ENCODE results near the gene ZNF454.
A peak's percentile ranks its signal among the peaks of the same experiment; 100 is the strongest.

Gene ZNF454

DNA sequence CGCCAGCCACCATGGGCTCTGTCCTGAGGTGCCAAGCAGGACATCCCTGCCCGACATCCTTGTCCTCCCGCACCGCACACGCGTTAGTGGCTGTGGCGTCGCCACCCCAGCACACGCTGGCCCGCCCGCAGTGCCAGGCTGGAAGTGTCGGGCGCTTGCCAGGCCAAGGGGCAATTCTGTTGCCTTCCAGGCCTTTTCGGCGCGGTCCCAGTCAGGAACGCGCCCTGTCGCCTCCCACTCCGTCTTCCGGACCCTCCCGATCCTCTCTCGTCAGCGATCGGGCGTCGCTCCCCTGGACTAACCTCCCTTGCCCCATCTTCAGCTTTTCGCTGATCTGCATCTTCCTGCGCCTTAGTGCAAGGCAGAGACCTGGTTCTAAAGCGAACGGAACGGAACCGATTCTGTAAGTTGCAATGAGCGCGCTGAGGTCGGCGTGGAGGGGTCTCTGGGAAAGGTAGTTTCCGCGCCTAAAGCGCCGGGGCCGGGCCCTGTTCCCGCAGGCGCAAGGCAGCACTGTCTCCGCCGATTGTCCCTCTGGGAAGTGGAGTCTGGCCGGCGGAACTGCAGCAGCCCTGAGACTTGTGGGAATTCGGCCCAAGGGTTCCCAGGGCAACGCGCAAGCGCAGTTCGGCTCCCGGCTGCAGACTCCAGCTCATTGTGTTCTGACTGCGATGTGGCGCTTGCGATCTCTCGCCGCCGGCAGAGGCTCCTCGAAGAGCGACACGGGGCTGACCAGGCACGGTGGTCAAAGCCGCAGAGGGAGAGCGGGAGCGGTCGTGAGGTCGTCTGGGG is at the start of gene ZNF454:
Gene ZNF454 (plus strand): TSS at position 630 of the 792 bp plus-strand sequence. CDS start 1,594 bp downstream, outside the sequence.
- no peak for DNase-seq

- no peak for DNase-seq
Measured at GRCh38 chr5:178895615-178896571, 45.1 kb upstream of the ZNF454 start, which contains the start of gene ZFP2. TSS of gene ZFP2 (plus strand) at chr5:178895913. CDS start at chr5:178931314, 35,401 bp downstream.

GRCh38 chr5:178899289-178899688 is 41.7 kb upstream of the ZNF454 start:
- no peak for DNase-seq

GRCh38 chr5:178902849-178903248 is 38.1 kb upstream of the ZNF454 start:
- DNase-seq, result no peak

DNA sequence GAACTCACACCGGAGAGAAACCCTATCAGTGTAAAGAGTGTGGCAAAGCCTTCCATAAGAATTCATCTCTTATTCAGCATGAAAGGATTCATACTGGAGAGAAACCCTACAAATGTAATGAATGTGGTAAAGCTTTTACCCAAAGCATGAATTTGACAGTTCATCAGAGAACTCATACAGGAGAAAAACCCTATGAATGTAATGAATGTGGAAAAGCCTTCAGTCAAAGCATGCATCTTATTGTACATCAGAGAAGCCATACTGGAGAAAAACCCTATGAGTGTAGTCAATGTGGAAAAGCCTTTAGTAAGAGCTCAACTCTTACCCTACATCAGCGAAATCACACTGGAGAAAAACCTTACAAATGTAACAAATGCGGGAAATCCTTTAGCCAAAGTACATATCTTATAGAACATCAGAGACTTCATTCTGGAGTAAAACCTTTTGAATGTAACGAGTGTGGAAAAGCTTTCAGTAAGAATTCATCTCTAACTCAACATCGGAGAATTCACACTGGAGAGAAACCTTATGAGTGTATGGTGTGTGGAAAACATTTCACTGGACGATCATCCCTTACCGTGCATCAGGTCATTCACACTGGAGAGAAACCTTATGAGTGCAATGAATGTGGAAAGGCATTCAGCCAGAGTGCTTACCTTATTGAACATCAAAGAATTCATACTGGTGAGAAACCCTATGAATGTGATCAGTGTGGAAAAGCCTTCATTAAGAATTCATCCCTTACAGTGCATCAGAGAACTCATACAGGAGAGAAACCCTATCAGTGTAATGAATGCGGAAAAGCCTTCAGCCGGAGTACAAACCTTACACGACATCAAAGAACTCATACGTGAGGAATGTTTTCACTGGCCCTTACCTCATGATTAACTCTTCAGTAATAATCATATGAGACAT is 8.9 kb upstream of the ZNF454 start:
- peak; percentile 0 for DNase-seq

GRCh38 chr5:178941361-178941760 is 363 bp downstream of the ZNF454 start:
- DNase-seq, result no peak

DNA sequence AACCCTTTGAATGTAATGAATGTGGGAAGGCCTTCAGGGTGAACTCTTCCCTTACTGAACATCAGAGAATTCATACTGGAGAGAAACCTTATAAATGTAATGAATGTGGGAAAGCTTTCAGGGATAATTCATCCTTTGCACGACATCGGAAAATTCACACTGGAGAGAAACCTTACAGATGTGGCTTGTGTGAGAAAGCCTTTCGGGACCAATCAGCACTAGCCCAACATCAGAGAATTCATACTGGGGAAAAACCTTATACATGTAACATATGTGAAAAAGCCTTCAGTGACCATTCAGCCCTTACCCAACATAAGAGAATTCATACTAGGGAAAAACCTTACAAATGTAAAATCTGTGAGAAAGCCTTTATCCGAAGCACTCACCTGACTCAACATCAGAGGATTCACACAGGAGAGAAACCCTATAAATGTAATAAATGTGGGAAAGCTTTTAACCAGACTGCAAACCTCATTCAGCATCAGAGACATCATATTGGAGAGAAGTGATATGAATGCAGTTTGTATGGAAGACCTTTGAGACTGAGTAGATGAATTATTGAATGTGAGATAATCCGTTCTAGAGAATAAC is 24.6 kb downstream of the ZNF454 start:
- no peak for DNase-seq

GRCh38 chr5:178981381-178981780 is 40.4 kb downstream of the ZNF454 start:
- DNase-seq, result no peak

GRCh38 chr5:178982941-178983340 is 41.9 kb downstream of the ZNF454 start:
- DNase-seq, result no peak

GRCh38 chr5:178983728-178984127 is 42.7 kb downstream of the ZNF454 start:
- DNase-seq, result no peak

GRCh38 chr5:178984145-178985072 is 43.4 kb downstream of the ZNF454 start:
- no peak for DNase-seq

DNA sequence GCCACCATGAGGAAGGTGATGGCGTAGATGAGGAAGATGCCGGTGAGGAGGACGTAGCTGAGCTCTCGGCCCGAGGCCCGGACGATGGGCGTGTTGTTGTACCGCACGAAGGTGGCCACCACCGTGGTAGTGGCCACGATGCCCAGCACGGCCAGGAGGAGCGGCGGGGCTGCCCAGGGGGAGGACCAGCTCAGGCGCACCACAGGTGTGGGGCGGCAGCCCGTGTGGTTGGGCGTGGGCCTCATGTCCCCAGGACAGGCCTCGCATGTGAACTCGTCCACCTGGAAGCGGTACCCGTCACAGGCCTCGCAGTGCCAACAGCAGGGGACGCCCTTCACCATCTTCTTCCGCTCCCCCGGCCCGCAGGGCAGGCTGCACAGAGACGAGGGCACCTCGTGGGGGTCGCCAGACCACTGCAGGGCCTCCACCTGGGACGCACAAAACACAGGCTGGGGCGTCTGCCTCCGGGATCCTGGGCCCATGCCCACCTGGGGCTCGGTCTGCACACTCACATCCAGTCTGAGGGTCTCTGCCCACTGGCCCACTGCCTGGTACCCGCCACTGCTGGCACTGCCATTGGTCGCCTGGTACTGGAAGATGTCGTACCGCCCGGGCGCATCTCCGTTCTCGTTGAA is 45.4 kb downstream of the ZNF454 start:
- no peak for DNase-seq

GRCh38 chr5:178988436-178989220 is 47.6 kb downstream of the ZNF454 start:
- DNase-seq, result no peak

GRCh38 chr5:178989311-178989710 is 48.3 kb downstream of the ZNF454 start:
- DNase-seq, result no peak

DNA sequence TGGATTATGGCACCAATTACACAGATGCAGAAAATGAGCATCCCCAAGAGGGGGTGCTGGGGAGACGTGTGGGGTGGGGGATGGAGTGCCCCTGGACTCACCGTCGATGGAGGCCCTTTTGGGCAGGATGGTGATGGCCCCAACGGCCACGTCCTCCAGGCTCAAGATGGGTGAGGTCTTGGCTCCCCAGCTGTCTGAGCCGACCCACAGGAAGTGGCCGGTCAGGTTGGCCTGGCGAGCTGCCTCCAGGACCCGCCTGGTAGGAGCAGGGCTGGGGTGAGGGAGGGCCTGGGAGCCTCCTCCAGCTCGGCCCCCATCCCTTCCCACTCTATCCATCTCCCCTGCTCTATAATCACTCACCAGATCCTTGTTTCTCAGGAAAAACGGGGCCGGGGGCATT is 49.5 kb downstream of the ZNF454 start:
- DNase-seq, result no peak

DNA sequence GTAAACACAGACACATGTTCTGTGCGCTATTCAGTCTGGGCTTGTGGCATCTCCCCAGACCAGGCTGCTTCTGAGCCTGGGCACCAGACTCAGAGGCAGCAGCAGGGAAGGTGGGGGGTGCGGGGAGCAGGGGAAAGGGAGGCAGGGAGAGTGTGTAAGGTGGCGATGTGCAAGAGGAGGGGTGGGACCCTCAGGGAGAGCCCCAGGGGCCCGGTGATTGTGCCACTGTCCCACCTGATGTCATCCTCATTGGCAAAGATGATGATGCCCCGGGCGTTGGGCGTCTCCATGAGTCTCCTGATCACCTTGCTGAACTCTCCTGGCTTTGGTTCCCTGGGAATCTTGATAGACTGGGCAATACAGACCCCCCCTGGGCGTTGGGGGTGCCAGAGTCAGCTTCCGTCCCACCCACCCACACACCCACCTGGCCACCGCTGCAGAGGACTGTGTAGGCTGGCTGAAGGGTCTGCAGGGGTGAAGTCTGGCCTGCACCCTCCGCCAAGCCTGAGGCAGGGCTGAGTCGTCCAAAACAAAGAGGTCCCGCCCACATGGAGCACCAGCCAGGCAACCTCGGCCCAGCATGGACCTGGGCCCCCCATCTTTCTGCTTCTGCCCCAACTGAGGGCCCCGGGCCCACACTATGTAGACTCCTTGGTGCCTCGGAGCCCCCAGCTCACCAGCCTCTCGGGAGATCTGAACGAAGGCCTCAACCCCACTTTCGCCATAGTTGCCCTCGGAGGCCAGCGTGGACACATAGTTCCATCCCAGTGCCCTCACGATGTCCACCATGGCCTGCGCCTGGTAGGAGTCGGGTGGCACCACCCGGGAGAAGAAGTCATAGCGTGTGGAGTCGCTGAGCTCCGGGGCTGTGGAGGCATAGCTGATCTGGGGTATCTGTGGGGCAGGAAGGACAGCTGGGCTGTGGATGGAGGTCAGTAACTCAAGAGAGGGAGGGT is 50.5 kb downstream of the ZNF454 start:
- DNase-seq, result no peak

GRCh38 chr5:178992291-178992895 is 51.4 kb downstream of the ZNF454 start:
- DNase-seq, result no peak

DNA sequence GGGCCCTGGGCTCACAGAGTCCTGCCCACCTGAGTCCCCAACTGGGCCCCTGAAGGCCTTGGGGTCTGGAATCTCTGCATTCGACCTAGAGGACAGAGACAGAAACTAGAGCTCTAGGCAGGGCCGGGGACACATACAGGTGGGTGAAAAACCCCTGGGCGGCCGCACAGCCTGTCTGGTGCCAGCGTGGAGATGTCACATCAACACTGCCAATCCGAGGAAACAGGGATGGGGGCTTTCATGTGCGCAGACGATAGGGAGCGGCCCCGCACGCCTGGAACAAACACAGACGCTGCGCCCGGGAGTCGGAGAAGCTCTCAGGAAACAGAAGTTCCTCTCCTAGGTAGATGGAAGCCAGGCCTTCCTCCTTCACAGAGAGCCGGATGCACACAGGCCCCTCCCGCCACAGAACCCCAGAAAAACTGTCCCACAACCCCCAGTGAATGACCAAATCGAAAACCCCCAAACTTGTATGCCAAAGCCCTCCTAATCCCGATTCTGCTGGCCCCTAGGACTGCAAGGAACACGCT is 52.3 kb downstream of the ZNF454 start:
- no peak for DNase-seq

All from NCI-H1694 (cell line).